HUES6 (cell line): ENCODE results near the gene TPSG1.

Source experiments
- H3K27ac ChIP-seq: 2 replicates; pipeline ENCODE4 v1.7.0; 2013; ENCODE audit warnings: low read depth, mild to moderate bottlenecking, low read length, inconsistent platforms
- H3K27me3 ChIP-seq: 2 replicates; pipeline ENCODE4 v1.6.1; 2013; ENCODE audit warnings: low read length; ENCODE audit not compliant: control insufficient read depth, insufficient read depth
- H3K36me3 ChIP-seq: 2 replicates; pipeline ENCODE4 v1.6.1; 2013; ENCODE audit warnings: low read length; ENCODE audit not compliant: control insufficient read depth, insufficient read depth
- H3K4me1 ChIP-seq: 2 replicates; pipeline ENCODE4 v1.6.1; 2013; ENCODE audit warnings: low read length; ENCODE audit not compliant: control insufficient read depth, insufficient read depth
- H3K4me3 ChIP-seq: 2 replicates; pipeline ENCODE4 v1.5.1; 2013; ENCODE audit warnings: low read depth, low read length
- H3K9ac ChIP-seq: one replicate; pipeline ENCODE4 v1.6.1; 2013; ENCODE audit warnings: mild to moderate bottlenecking, low read length
- H3K9me3 ChIP-seq: 2 replicates; pipeline ENCODE4 v1.6.1; 2013; ENCODE audit warnings: low read depth, low read length; ENCODE audit not compliant: control insufficient read depth, insufficient read depth

Gene TPSG1

GRCh38 chr16:1263591-1264344, 38.7 kb upstream of the TPSG1 start:
- no peak overlapping the region for H3K27ac ChIP-seq
- H3K4me1 ChIP-seq, result peaks cover 3% of the 10 kb centered on the region; the same call in 1 of the 2 replicates
- H3K36me3 ChIP-seq, result no peaks in the 10 kb centered on the region
- no peak overlapping the region for H3K4me3 ChIP-seq
- no peak overlapping the region for H3K9ac ChIP-seq
- H3K9me3 ChIP-seq, result peaks cover 13% of the 10 kb centered on the region; the same call in 1 of the 2 replicates
- peaks cover 49% of the 10 kb centered on the region for H3K27me3 ChIP-seq

- H3K27me3 ChIP-seq, result peaks cover 55% of the 10 kb centered on the region
These were observed 37.8 kb upstream of the TPSG1 start for GRCh38 chr16:1262846-1263221.

GRCh38 chr16:1262210-1262845, 37.3 kb upstream of the TPSG1 start:
- no peak overlapping the region for H3K27ac ChIP-seq
- no peak overlapping the region for H3K4me3 ChIP-seq
- H3K36me3 ChIP-seq, result no peaks in the 10 kb centered on the region
- H3K27me3 ChIP-seq, result peaks cover 60% of the 10 kb centered on the region
- H3K9me3 ChIP-seq, result peaks cover 13% of the 10 kb centered on the region; the same call in 1 of the 2 replicates
- H3K9ac ChIP-seq, result no peak overlapping the region
- peaks cover 3% of the 10 kb centered on the region; the same call in 1 of the 2 replicates for H3K4me1 ChIP-seq

More at GRCh38 chr16:1262846-1263221, 37.8 kb upstream of the TPSG1 start:
- Histone ChIP-seq H3K4me3 (no peak overlapping the region), H3K9me3 (peaks cover 13% of the 10 kb centered on the region; the same call in 1 of the 2 replicates), H3K9ac (no peak overlapping the region), H3K36me3 (no peaks in the 10 kb centered on the region), H3K4me1 (peaks cover 3% of the 10 kb centered on the region; the same call in 1 of the 2 replicates), H3K27ac (no peak overlapping the region)

- peak overlapping the region; percentile 38; the same call in 1 of the 2 replicates for H3K4me3 ChIP-seq
- H3K9ac ChIP-seq, result no peak overlapping the region
- no peak overlapping the region for H3K27ac ChIP-seq
- H3K9me3 ChIP-seq, result peaks cover 10% of the 10 kb centered on the region; the same call in 1 of the 2 replicates
- H3K27me3 ChIP-seq, result peaks cover 70% of the 10 kb centered on the region
- peaks cover 3% of the 10 kb centered on the region; the same call in 1 of the 2 replicates for H3K4me1 ChIP-seq
- H3K36me3 ChIP-seq, result no peaks in the 10 kb centered on the region
These were observed 36.2 kb upstream of the TPSG1 start for GRCh38 chr16:1261131-1261892.

GRCh38 chr16:1260101-1260680, 35.1 kb upstream of the TPSG1 start:
- Histone ChIP-seq H3K9ac (no peak overlapping the region), H3K4me1 (peaks cover 3% of the 10 kb centered on the region; the same call in 1 of the 2 replicates), H3K27me3 (peaks cover 68% of the 10 kb centered on the region), H3K4me3 (no peak overlapping the region), H3K27ac (no peak overlapping the region), H3K9me3 (peaks cover 7% of the 10 kb centered on the region; the same call in 1 of the 2 replicates), H3K36me3 (no peaks in the 10 kb centered on the region)

- H3K4me3 ChIP-seq, result no peak overlapping the region
- H3K9me3 ChIP-seq, result peaks cover 3% of the 10 kb centered on the region; the same call in 1 of the 2 replicates
- H3K27ac ChIP-seq, result no peak overlapping the region
- no peaks in the 10 kb centered on the region for H3K36me3 ChIP-seq
- peaks cover 3% of the 10 kb centered on the region; the same call in 1 of the 2 replicates for H3K4me1 ChIP-seq
- no peak overlapping the region for H3K9ac ChIP-seq
- H3K27me3 ChIP-seq, result peaks cover 68% of the 10 kb centered on the region
These were observed 34.6 kb upstream of the TPSG1 start for GRCh38 chr16:1259760-1260068.

GRCh38 chr16:1258906-1259759, 34.1 kb upstream of the TPSG1 start:
- H3K27ac ChIP-seq, result no peak overlapping the region
- H3K4me1 ChIP-seq, result peaks cover 3% of the 10 kb centered on the region; the same call in 1 of the 2 replicates
- no peak overlapping the region for H3K9ac ChIP-seq
- H3K9me3 ChIP-seq, result no peaks in the 10 kb centered on the region
- H3K27me3 ChIP-seq, result peaks cover 68% of the 10 kb centered on the region
- no peaks in the 10 kb centered on the region for H3K36me3 ChIP-seq
- H3K4me3 ChIP-seq, result no peak overlapping the region

GRCh38 chr16:1258225-1258600, 33.1 kb upstream of the TPSG1 start:
- H3K9me3 ChIP-seq, result no peaks in the 10 kb centered on the region
- peaks cover 3% of the 10 kb centered on the region; the same call in 1 of the 2 replicates for H3K4me1 ChIP-seq
- no peak overlapping the region for H3K9ac ChIP-seq
- H3K27ac ChIP-seq, result no peak overlapping the region
- no peaks in the 10 kb centered on the region for H3K36me3 ChIP-seq
- H3K27me3 ChIP-seq, result peaks cover 70% of the 10 kb centered on the region
- no peak overlapping the region for H3K4me3 ChIP-seq

- Histone ChIP-seq H3K27ac (no peak overlapping the region), H3K4me1 (peaks cover 3% of the 10 kb centered on the region; the same call in 1 of the 2 replicates), H3K36me3 (no peaks in the 10 kb centered on the region), H3K9ac (no peak overlapping the region), H3K9me3 (no peaks in the 10 kb centered on the region), H3K4me3 (no peak overlapping the region), H3K27me3 (peaks cover 68% of the 10 kb centered on the region)
These were observed 32.6 kb upstream of the TPSG1 start for GRCh38 chr16:1257561-1258224.
